Activated CD8-positive, alpha-beta memory T cell treated with anti-CD3 and anti-CD28 coated beads, Interleukin-2, amount 50 U/mL, for 24 hours (primary cell): Measurements from ENCODE around the gene HAPSTR1.
"Not testable (repeated sequence)": the region's sequence is repeated elsewhere in the genome, so short reads cannot be mapped to it uniquely, and the experiment has no call there.

Experiments used
- DNase-seq: peaks from one replicate; pipeline ENCODE4 v3.0.0-alpha.2; 2020; ENCODE audit errors: extremely low read depth

HAPSTR1 gene

GRCh38 chr16:9071377-9071776, 20.1 kb upstream of the HAPSTR1 start:
- no peak for DNase-seq

GRCh38 chr16:9072806-9073341, 18.6 kb upstream of the HAPSTR1 start:
- DNase-seq: no peak

- no peak for DNase-seq
Observed at GRCh38 chr16:9075299-9076071, 16.0 kb upstream of the HAPSTR1 start.

GRCh38 chr16:9077091-9077809, 14.2 kb upstream of the HAPSTR1 start:
- no peak for DNase-seq

- not testable (repeated sequence) for DNase-seq
Observed at GRCh38 chr16:9078467-9079429, 12.7 kb upstream of the HAPSTR1 start.

GRCh38 chr16:9079430-9079812, 12.0 kb upstream of the HAPSTR1 start:
- DNase-seq: no peak

- no peak for DNase-seq
Observed at GRCh38 chr16:9081158-9081557, 10.3 kb upstream of the HAPSTR1 start.

- DNase-seq: no peak
Observed at GRCh38 chr16:9081843-9082242, 9.6 kb upstream of the HAPSTR1 start.

- no peak for DNase-seq
Observed at GRCh38 chr16:9082422-9082821, 9.0 kb upstream of the HAPSTR1 start.

GRCh38 chr16:9087733-9088132, 3.7 kb upstream of the HAPSTR1 start:
- not testable (repeated sequence) for DNase-seq

- no peak for DNase-seq
Observed at GRCh38 chr16:9088848-9089247, 2.6 kb upstream of the HAPSTR1 start.

GRCh38 chr16:9089660-9090059, 1.8 kb upstream of the HAPSTR1 start:
- no peak for DNase-seq

- DNase-seq: no peak
Observed at GRCh38 chr16:9090101-9090959, 1.1 kb upstream of the HAPSTR1 start.

GRCh38 chr16:9091867-9092281, 430 bp downstream of the HAPSTR1 start:
- no peak for DNase-seq

GRCh38 chr16:9092282-9092977, 986 bp downstream of the HAPSTR1 start:
- DNase-seq: no peak

- no peak for DNase-seq
Observed at GRCh38 chr16:9092978-9093344, 1.5 kb downstream of the HAPSTR1 start.

- no peak for DNase-seq
Observed at GRCh38 chr16:9094011-9094846, 2.8 kb downstream of the HAPSTR1 start.

- no peak for DNase-seq
Observed at GRCh38 chr16:9095171-9095570, 3.7 kb downstream of the HAPSTR1 start.

GRCh38 chr16:9095656-9096397, 4.4 kb downstream of the HAPSTR1 start:
- no peak for DNase-seq
